Measurements from ENCODE around the gene PRKAG2. TPM values are rescaled to one million over a fixed set of nuclear protein-coding genes. Genes with fewer than 3 reads are reported as not detected.
A peak's percentile ranks its signal among the peaks of the same experiment; 100 is the strongest.

PRKAG2 gene
- total RNA-seq, 3 donors from 2014 or later: 32.3 to 56.6 (median 34.4) TPM

DNA sequence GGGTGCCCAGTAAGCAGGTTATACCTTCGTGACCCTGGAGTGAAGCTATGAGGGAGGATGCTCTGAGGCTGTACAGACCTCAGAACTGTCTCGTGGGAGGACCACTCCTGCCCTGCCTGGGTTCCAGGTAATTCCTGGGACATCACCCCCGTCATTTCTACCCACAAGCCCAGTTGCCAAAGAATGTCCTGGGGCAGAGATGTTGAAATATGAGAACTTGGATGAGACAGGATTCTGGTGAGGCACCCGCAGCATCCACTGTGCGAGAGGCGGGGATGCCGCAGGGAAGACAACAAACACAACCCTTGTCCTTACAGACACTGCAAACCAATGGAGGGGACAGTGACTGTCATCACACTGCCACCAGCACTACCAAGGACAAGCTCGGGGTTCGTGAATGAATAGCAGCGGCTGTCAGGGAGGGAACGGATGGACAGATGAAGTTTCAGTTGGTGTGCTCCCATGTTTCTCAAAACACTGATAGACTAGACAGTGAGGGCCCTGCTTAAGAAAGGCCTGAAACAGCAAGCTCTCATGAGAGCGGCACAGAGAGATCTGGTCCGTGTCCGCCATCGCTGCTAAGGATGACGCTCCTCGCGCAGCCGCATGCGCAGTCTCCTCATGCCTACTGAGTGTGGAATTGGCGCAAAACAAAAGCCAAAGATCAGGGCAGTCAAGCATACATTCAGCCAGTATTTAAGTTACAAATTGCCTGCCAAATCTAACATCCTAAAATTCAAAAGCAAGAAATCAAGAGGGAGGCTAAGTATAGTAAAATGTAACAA is 275.2 kb downstream of the PRKAG2 start:
- H3K4me1 ChIP-seq: peaks cover 0 to 3% of the 10 kb centered on the region in 2 donors
- peak in 1 of 2 donors; percentile 44 for DNase-seq (ENCODE audit: low spot score in 2 of 2)
- no peaks in the 10 kb centered on the region for H3K36me3 ChIP-seq
- H3K27me3 ChIP-seq: no peaks in the 10 kb centered on the region
- H3K9me3 ChIP-seq: no peaks in the 10 kb centered on the region
- no peak overlapping the region for H3K27ac ChIP-seq
- TF ChIP-seq CTCF (IDR thresholded peaks at IDR 0.05) (no peak), POLR2A (IDR thresholded peaks at IDR 0.05) (no peak), POLR2AphosphoS5 (IDR thresholded peaks at IDR 0.05) (no peak)
- intact Hi-C loops (cut with DNase I; ENCODE audit: low total_unique reads): no loop called here
- no peak overlapping the region for H3K4me3 ChIP-seq

GRCh38 chr7:151600331-151600730 is 276.6 kb downstream of the PRKAG2 start:
- no peaks in the 10 kb centered on the region for H3K27me3 ChIP-seq
- DNase-seq (ENCODE audit: low spot score in 2 of 2): no peak
- intact Hi-C loops (cut with DNase I; ENCODE audit: low total_unique reads): no loop called here
- no peaks in the 10 kb centered on the region for H3K36me3 ChIP-seq
- no peak overlapping the region for H3K4me3 ChIP-seq
- TF ChIP-seq POLR2AphosphoS5 (IDR thresholded peaks at IDR 0.05): no peak
- TF ChIP-seq CTCF (IDR thresholded peaks at IDR 0.05): no peak
- TF ChIP-seq POLR2A (IDR thresholded peaks at IDR 0.05): no peak
- peak overlapping the region; percentile 77 to 79 for H3K27ac ChIP-seq
- H3K9me3 ChIP-seq: no peaks in the 10 kb centered on the region
- peaks cover 0 to 3% of the 10 kb centered on the region in 2 donors for H3K4me1 ChIP-seq

- Histone ChIP-seq H3K27ac (peak overlapping the region; percentile 77 to 79), H3K4me3 (no peak overlapping the region), H3K9me3 (no peaks in the 10 kb centered on the region), H3K4me1 (peaks cover 0 to 3% of the 10 kb centered on the region in 2 donors), H3K27me3 (no peaks in the 10 kb centered on the region), H3K36me3 (no peaks in the 10 kb centered on the region)
- no peak for TF ChIP-seq CTCF (IDR thresholded peaks at IDR 0.05)
- no peak for TF ChIP-seq POLR2A (IDR thresholded peaks at IDR 0.05)
- TF ChIP-seq POLR2AphosphoS5 (IDR thresholded peaks at IDR 0.05): no peak
- intact Hi-C loops (cut with DNase I; ENCODE audit: low total_unique reads): no loop called here
- peak in 1 of 2 donors; percentile 35 for DNase-seq (ENCODE audit: low spot score in 2 of 2)
These were observed 277.3 kb downstream of the PRKAG2 start for GRCh38 chr7:151599401-151600227.

DNA sequence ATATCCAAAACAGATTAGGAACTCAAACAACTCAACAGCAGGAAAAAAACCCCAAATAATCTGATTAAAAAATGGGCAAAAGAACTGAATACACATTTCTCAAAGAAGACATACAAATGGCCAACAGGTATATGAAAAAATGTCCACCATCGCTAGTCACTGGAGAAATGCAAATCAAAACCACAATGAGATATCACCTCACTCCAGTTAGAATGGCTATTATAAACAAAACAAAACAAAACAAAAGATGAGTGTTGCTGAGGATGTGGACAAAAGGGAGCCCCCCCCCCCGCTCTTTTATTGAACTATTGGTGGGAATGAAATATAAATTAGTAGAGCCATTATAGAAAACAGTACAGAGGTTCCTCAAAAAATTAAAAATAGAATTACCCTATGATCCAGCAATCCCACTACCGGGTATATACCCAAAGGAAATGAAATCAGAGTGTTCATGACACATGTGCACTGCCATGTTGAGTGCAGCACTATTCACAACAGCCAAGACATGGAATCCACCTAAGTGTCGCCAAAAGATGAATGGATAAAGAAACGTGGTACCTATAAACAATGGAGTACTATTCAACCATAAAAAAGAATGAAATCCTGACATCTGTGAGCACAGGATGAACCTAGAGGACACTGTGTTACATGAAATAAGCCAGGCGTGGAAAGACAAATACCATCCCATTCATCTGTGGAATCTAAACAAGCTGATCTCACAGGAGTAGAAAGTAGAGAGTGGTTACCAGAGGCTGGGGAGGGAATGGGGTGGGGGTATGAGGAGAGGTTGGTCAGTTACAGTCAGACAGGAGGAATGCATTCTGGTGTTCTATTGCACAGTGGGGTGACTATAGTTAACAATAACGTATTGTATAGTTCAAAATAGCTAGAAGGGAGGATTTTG is 279.1 kb downstream of the PRKAG2 start:
- DNase-seq (ENCODE audit: low spot score in 2 of 2): no peak
- no peaks in the 10 kb centered on the region for H3K27me3 ChIP-seq
- H3K4me1 ChIP-seq: peaks cover 0 to 3% of the 10 kb centered on the region in 2 donors
- TF ChIP-seq POLR2A (IDR thresholded peaks at IDR 0.05) (no peak), CTCF (IDR thresholded peaks at IDR 0.05) (no peak)
- intact Hi-C loops (cut with DNase I; ENCODE audit: low total_unique reads): no loop called here
- no peak overlapping the region for H3K27ac ChIP-seq
- H3K9me3 ChIP-seq: no peaks in the 10 kb centered on the region
- no peak overlapping the region for H3K4me3 ChIP-seq
- no peaks in the 10 kb centered on the region for H3K36me3 ChIP-seq

Measured in breast epithelium (tissue), 4 donors.